ENCODE results near the gene MICAL3. TPM values are rescaled to one million over a fixed set of nuclear protein-coding genes. Genes with fewer than 3 reads are reported as not detected.

MICAL3 gene
- total RNA-seq, 1 donor from 2014 or later, result 85.7 TPM

DNA sequence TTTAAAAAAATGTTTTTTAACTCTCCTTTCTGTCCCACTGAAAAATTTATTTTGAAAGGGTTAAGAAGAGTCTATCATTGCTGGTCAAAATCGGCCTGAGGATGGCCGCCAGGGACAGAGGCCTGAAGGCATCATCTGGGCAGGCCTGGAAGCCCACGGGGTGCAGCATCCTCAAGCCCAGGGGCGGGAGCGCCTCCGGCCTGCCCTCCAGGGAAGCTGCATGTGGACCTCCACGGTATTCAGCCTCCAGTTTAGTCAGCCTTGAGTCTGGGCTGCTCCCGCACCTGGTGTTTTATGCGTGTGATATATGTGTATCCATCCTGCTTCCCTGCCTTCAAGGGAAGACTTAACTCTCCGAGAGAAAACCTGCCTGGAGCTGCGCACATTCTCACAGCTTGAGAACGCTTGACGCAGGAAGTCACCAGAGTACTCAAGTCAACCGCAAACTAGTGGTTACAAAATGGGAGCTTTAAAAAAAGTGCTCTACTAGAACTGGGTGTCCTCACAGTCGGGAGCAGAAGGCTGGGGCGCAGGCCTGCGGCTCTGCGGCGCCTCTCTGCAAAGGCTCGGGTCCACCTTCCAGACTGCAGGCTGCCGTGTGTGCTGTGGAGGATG, 236.5 kb downstream of the MICAL3 start:
- DNase-seq (ENCODE audit: missing footprints) (peak; percentile 71), ATAC-seq (no peak)
- intact Hi-C loops (cut with DNase I), result loop anchor here (5.0 kb wide), 2 partner anchors 46 to 231 kb away; no protein-coding TSS in a partner anchor

DNA sequence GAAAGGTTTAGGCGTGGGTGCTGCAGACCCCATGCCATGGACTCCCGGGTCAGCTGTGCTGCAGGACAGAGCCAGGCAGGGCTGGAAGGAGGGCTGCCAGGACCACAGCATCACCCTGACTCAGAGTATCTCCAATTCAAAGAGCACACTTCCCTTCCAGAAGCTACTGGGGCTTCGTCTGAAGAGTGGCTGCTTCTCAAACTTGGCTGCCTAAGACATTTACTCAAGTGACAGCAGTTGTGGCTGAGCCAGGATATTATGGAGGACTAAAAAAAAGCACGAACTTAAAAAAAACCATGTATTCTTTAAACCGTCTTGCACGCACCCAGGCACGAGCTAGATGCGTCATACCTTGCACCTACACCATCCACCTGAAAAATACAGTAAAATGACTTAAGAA, 237.1 kb downstream of the MICAL3 start:
- DNase-seq (ENCODE audit: missing footprints), result peak; percentile 9
- ATAC-seq, result no peak

DNA sequence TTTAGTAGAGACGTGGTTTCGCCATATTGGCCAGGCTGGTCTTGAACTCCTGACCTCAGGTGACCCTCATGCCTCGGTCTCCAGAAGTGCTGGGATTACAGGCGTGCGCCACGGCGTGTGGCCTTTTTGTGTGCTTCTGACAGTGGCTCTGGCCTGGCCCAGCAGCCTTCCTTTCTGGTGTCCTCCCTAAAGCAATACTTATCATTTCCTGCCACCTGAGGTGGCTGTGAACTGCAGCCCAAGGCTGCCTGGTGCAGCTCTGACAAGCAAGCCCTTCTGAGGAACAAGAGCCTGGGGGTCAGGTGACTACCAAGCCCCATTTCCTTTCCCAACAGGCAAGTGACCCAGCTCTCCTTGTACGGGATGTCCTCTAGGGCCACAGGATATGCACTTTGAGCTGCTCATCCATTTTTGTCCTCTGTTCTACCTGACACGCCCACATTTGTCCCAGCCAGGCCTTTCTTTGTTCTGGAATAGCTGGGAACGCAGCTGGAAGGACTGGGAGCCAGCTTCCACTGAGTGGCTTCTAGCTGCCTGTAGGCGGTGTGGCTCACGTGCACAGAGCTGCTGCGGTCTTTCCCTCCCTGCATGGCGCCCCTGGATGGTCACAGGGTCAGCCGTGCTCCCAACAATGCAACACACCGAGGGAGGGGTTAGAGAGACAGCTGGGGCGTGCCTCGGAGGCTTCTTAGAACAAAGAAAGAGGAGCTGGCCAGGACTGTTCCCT, 237.8 kb downstream of the MICAL3 start:
- peak; percentile 81 for DNase-seq (ENCODE audit: missing footprints)
- ATAC-seq, result peak; percentile 84
- intact Hi-C loops (cut with DNase I), result loop anchor here (5.0 kb wide), 2 partner anchors 44 to 229 kb away; no protein-coding TSS in a partner anchor

More for the DNA sequence above, 237.1 kb downstream of the MICAL3 start:
- intact Hi-C loops (cut with DNase I), result loop anchor here (5.0 kb wide), 2 partner anchors 45 to 230 kb away; no protein-coding TSS in a partner anchor

DNA sequence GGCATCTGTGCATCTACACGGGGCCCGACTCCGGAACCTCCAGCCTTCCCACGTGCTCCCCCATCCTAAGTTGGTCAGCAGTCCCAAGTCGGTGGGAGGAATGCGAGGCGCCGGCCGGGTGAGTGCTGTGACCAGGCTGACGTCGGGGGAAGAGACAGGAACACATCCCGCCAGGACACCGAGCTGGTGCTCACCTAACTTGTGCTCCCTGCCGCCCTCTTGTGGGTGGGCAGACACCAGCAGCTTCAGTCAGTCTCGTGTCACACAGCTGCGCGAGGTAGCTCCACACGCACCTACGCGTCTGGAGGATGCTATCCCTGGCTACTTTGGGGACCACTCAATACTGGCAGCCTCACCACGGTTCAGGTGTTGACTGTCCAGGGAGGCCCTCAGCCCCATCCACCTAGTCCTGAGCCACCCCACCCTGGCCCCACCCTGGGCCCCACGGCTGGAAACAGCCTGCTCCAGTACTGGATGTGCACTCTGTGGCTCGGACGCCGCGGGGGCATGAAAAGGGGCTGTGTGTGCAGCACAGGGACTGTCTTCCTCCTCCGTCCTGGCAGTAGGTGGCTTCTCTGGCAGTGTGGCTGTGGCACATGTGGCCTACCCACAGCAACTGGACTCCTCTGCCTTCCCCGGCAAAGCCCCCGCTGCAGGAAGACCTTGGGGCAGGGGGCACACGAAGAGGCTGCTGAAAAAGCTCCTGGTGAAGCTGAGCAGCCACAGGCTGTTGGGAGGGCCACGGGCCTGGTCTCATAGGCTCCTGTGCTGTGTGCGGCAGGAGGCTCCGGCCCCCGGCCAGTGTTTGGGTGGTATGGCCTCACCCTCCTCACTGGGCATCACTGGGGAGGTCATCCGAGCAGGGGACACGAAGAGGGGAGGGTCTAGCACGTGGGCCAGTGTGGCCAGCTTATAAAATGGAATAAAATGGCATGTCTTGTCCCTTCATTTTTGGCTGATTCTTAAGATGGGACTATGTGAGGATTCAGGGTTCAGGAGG, 238.9 kb downstream of the MICAL3 start:
- DNase-seq (ENCODE audit: missing footprints) (peak; percentile 88), ATAC-seq (peak; percentile 5)
- intact Hi-C loops (cut with DNase I), result loop anchor here (5.0 kb wide), 2 partner anchors 43 to 228 kb away; no protein-coding TSS in a partner anchor

DNA sequence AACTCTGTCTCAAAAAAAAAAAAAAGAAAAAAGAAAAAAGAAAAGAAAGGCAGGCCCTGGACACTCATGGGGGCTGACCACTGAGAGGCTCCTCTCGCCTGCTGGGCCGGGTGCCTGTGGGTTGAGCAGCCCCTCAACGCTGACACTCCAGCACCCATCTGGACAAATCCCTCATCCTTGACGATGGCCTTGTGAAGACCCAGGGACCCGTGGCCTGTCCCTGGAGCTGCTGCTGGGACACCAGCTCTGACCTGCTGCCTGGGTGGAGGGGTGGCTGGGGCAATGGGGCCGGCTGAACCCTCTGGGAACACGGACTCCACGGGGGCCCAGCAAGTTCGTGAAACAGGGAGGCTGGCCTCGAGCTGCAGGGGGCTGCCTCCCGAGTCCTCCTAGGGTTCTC, 239.6 kb downstream of the MICAL3 start:
- no peak for ATAC-seq
- no peak for DNase-seq (ENCODE audit: missing footprints)
- intact Hi-C loops (cut with DNase I), result loop anchor here (5.0 kb wide), 2 partner anchors 42 to 227 kb away; no protein-coding TSS in a partner anchor

DNA sequence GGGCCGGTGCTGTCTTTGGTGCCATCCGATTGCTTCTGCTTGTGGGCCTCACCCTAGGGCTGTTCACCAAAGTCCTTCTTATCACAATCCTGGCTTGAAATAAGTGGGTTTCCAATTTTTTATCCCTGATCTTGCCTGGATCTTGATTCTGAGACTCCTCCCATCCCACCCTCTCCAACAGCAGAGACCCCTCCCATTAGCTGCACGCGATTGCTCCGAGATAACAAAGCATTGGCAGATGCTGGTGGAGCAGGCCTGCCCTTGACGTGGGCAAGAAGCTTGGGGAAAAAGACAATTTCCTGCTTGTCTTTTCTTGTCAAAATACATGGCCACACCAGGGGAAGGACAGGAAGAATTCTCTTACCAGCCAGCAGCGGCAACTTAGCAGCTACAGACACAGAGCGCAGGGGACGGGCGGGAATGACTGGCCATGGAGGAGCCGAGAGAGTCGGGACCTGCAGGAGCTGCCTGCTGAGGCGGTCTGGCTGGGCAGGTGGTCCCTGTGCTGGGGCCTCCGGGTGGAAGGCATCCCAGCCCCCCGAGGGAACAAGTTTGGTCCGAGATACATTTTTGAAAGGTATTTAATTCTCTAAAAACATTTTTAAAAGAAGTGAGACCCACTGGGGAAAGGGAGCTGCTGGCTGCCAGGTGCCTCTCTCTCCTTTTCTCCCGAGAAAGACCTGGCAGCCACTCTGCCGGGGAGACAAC, 240.4 kb downstream of the MICAL3 start:
- DNase-seq (ENCODE audit: missing footprints) (peak; percentile 32), ATAC-seq (no peak)
- intact Hi-C loops (cut with DNase I), result no loop called here

DNA sequence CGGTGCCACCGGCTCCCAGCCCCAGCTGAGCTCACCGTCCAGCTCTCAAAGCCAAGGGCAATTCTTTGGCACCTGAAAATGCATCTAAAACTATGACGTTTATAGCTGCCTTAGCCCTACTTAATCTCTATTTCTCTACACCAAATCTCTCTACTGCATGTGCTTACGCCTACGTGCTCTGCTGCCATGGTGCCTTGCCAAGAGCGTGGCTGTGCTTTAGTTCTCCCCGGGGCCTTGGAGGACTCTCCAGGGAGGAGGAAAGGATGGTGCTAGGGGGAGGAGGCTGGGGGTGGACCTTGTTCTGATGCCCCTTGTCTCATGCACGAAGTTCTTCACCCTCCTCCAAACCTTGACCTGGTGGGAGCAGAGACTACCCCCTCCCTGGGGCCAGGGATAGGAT, 241.0 kb downstream of the MICAL3 start:
- DNase-seq (ENCODE audit: missing footprints) (no peak), ATAC-seq (no peak)
- intact Hi-C loops (cut with DNase I), result no loop called here

DNA sequence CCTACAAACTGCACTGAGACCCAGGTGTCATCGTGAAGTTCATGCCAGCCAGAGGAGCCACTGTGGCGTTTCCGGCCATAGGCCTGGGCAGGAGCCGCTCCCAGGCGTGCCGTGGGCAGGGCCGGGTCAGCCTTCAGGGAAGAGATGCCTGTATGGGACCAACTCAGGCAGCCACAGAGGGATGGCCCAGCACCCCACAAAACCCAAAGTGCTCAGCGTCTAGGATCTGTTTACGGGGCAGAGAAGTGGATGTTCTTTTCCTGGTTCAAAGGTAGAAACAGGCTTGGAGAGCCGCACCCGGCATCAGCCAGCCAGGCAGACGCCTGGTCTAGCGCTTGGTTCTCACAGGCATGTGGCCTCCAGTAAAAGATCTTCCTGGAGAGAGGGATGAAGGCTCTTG, 241.7 kb downstream of the MICAL3 start:
- DNase-seq (ENCODE audit: missing footprints), result no peak
- no peak for ATAC-seq

DNA sequence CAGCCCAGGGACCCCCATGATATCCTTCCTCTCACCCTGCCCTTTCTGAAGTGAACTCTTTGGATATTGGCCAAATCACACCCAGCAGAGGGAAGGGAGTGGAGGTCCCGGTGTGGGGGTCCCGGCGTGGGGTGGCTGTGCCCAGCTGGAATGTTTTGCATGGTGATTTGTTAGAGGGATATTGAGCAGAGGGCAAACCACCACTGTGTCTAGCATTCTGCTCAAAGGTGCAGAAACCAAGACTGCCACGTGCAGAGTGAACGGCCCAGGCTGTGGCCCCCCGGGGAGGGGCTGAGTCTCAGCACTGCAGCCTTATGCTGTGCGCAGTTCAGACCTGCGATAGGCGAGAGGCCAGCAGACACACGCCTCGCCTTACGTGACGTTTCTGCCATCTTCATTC, 242.2 kb downstream of the MICAL3 start:
- DNase-seq (ENCODE audit: missing footprints) (no peak), ATAC-seq (no peak)
- intact Hi-C loops (cut with DNase I), result no loop called here

More for the DNA sequence above, 241.7 kb downstream of the MICAL3 start:
- intact Hi-C loops (cut with DNase I), result no loop called here

DNA sequence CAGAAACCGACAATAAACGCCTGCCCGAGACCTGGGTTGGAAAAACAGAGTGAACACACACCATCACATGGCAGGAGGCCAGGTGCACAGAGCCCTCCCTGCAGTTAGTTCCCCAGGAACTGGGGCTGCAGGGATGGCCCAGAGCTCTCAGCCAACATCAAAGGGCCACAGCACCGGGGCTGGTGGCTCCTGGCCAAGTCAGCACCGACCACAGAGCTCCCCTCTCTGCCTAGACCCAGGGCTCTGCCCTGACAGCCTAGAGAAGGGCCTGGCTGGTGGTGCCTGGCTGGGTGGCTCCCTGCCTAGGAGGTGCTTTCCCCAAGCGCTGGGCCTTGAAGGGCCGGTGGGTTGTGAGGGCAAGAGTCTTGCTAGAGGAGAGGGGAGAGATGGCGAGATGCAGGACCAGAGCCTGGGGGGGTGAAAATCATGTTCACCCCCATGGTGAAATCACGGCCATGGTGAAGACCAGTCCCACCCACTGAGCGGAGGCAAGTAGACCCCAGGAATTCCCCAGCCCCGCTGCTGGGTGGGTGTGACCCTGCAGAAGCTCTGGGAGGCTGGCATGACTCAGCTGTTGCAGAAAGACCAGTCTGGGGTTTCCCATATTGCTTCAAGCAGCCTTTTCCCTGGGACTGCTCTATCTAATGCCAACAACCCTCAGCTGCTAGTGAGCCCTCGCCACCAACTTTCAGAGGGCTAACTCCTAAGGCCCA, 242.9 kb downstream of the MICAL3 start:
- DNase-seq (ENCODE audit: missing footprints) (no peak), ATAC-seq (no peak)
- intact Hi-C loops (cut with DNase I), result no loop called here

DNA sequence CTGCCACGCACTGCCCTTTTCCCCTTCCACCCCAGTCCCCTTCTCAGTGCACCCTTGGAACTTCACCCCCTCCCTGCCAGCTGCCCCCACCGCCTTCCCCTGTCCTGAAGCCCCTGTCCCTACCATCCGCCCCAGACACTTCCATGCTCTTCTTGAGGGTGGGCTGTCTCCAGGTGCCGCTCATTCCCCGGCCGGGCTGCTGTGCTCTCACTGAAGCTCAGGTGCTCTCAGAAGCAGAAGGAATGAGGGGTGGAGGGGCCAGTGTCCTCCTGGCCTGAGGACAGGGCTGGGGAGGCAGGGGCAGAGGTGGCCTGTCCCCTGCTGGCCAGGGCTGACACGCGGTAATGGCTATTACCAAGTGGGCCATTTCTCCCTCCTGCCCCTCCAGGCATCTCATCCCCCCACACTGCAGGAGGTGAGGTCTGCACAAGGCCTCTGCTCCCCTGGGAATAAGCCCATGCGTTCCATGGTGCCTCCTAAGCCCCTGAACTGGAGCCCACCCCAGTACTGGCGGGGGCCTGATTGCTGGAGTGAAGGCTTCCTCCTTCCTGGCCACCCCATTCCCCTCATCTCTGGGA, 243.5 kb downstream of the MICAL3 start:
- no peak for DNase-seq (ENCODE audit: missing footprints)
- intact Hi-C loops (cut with DNase I), result no loop called here
- no peak for ATAC-seq

DNA sequence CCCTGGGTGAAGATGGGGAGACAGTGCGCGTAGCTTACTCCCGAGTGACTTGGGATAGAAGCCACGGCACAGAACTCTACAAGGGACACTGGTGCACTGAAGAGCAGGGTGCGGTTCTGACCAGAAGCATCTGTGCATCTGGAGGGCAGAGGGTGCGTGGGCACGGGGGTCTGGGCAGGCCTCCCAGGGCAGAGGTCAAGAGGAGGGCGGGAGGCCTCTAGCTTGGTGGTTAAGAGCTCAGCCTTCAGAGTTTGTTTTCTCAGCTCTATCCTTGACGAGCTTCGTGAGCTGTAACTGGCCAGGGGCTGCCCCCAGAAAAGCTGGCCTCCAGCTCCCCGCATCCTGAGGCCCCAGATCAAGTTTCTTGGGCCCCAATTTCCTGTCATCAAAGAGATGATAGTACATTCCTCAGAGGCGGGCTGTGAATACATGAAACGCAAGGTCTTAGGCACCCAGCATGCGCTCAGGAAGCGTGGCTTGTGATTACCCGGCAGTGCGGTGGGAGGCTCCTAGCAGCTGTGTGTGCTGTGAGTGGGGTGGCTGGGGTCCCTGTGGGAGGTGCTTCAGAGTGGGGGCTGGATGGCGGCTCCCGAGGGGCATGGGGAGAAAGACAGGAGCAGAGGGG, 244.1 kb downstream of the MICAL3 start:
- no peak for ATAC-seq
- intact Hi-C loops (cut with DNase I), result no loop called here
- no peak for DNase-seq (ENCODE audit: missing footprints)

DNA sequence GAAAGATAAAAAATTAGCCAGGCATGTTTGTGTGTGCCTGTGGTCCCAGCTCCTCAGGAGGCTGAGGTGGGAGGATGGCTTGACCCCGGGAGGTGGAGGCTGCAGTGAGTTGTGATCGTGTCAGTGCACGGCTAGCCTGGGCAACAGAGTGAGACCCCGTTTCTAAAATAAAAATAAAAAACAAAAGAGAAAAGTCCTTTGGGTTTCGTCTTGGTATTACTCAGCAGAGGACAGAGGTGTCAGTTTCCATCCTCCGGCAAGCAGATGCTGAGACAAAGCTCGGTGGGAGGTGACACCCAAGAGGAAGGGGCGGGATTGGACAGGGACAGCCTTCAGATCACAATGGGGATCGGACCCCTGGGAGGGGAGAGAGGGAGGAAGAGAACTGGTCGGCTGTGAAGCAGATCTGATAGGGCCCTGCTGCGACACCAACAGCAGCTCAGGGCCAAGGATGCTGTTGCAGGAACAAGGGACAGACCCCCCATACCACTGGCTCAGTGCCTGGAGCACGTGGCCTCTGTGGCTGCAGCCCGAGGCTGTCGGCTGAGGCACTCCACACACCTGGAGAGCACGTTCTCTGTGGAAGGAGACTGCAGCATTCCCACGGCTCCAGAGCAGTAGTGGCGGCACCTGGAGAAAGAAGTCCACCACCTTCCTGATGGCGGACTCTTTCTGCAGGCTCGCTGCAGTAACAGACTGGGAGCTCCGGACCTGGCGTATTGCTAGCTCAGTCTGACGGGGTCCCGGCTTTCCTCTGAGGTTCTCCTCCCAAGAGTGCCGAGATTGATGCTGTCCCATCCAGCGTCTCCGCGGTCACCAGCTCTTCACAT, 244.9 kb downstream of the MICAL3 start:
- DNase-seq (ENCODE audit: missing footprints), result peak; percentile 25
- intact Hi-C loops (cut with DNase I), result no loop called here
- no peak for ATAC-seq

DNA sequence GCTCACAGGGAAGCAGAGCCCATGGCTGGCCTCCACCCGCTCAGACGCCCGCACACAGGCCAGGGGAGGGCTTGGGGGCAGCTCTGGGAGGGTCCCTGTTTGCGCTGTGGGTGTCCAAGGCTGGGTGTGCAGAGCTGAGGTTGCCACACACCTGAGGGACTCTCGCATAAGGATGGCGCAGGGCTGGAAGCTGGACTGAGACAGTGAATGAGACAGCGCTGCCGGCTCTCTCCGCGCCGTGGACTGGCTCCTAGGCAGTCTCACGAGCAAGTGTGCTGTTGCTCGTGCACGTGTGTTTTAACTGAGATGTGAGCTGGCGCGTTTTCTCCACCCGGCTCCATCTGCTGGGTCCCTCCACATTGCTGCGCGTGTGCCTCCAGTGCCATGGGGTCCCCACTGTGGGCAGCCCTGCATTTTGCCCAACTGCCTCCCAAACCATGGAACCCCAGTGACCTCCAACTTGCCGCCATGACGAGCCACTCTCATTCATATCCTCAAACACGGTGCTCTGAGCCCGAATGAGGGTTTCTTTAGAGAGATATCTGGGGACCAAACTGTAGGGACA, 245.9 kb downstream of the MICAL3 start:
- intact Hi-C loops (cut with DNase I), result no loop called here
- DNase-seq (ENCODE audit: missing footprints), result no peak
- ATAC-seq, result no peak

DNA sequence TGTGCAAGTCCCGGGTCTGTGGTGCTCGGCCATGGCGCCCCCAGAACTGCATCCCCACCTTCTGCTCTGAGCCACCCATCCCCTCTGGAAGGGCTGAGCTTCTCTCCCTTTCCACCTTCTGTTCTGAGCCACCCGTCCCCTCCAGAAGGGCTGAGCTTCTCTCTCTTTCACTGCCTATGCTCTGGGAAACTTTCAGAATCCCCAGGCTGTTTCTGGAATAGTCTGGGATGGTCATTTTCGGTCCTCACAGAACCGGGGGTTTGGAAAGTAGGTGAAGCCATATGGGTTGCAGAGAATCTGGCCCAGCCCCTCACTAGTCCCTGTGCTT, 246.7 kb downstream of the MICAL3 start:
- DNase-seq (ENCODE audit: missing footprints) (no peak), ATAC-seq (no peak)
- intact Hi-C loops (cut with DNase I), result no loop called here
